ENCODE results near the gene SELENOO. TPM values are rescaled to one million over a fixed set of nuclear protein-coding genes. Genes with fewer than 3 reads are reported as not detected.
A peak's percentile ranks its signal among the peaks of the same experiment; 100 is the strongest.

The SELENOO gene
- total RNA-seq, 1 experiment from 2014 or later, result 32.8 TPM

GRCh38 chr22:50248196-50249081 lies 47.6 kb downstream of the SELENOO start:
- H3K9me2 ChIP-seq (replicated peaks; ENCODE audit: low read length), result no peaks in the 10 kb centered on the region
- no peaks in the 10 kb centered on the region for H3K36me3 ChIP-seq (ENCODE audit: low read depth, low read length)
- peaks cover 29% of the 10 kb centered on the region for H3K79me2 ChIP-seq (ENCODE audit: low read length)
- no peak overlapping the region for H3K27ac ChIP-seq (ENCODE audit: low read length)
- intact Hi-C loops (cut with micrococcal nuclease), result no loop called here
- no peaks in the 10 kb centered on the region for H3K9me3 ChIP-seq (ENCODE audit: low read length)
- POLR2A ChIA-PET (ENCODE audit: unreplicated experiment), result no interaction called here
- H3F3A ChIP-seq (ENCODE audit: low read length, unreplicated experiment), result no peaks in the 10 kb centered on the region
- H3K4me3 ChIP-seq (ENCODE audit: low read length), result no peak overlapping the region
- H2AFZ ChIP-seq (ENCODE audit: low read length), result no peak overlapping the region
- BruUV-seq (replicated peaks), result no TSS peak
- peaks cover 16% of the 10 kb centered on the region; the same call in 1 of the 2 replicates for H3K4me1 ChIP-seq (ENCODE audit: insufficient read depth, low read length)
- no peak for ATAC-seq
- CTCF ChIA-PET, result no interaction called here
- H3K4me2 ChIP-seq (ENCODE audit: low read length), result no peak overlapping the region
- H3K27me3 ChIP-seq (ENCODE audit: low read length), result no peaks in the 10 kb centered on the region
- TF ChIP-seq, protein P1, sequence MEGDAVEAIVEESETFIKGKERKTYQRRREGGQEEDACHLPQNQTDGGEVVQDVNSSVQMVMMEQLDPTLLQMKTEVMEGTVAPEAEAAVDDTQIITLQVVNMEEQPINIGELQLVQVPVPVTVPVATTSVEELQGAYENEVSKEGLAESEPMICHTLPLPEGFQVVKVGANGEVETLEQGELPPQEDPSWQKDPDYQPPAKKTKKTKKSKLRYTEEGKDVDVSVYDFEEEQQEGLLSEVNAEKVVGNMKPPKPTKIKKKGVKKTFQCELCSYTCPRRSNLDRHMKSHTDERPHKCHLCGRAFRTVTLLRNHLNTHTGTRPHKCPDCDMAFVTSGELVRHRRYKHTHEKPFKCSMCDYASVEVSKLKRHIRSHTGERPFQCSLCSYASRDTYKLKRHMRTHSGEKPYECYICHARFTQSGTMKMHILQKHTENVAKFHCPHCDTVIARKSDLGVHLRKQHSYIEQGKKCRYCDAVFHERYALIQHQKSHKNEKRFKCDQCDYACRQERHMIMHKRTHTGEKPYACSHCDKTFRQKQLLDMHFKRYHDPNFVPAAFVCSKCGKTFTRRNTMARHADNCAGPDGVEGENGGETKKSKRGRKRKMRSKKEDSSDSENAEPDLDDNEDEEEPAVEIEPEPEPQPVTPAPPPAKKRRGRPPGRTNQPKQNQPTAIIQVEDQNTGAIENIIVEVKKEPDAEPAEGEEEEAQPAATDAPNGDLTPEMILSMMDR (conservative IDR thresholded peaks at IDR 0.05; ENCODE audit: low read depth, low read length), result no peak
- no peak for TF ChIP-seq EZH2 (IDR thresholded peaks at IDR 0.05; ENCODE audit: low read length, unreplicated experiment)
- TF ChIP-seq EZH2phosphoT487 (IDR thresholded peaks at IDR 0.05; ENCODE audit: borderline replicate concordance, low read length), result no peak
- DNase-seq, result no peak
- H4K20me1 ChIP-seq (ENCODE audit: low read length), result no peaks in the 10 kb centered on the region
- no peak overlapping the region for H3K9ac ChIP-seq (ENCODE audit: low read length)

- DNase-seq, result no peak
- Histone ChIP-seq H2AFZ (ENCODE audit: low read length) (no peak overlapping the region), H3K27ac (ENCODE audit: low read length) (no peak overlapping the region), H3K27me3 (ENCODE audit: low read length) (no peaks in the 10 kb centered on the region), H3K9me2 (replicated peaks; ENCODE audit: low read length) (no peaks in the 10 kb centered on the region), H4K20me1 (ENCODE audit: low read length) (no peaks in the 10 kb centered on the region), H3F3A (ENCODE audit: low read length, unreplicated experiment) (no peaks in the 10 kb centered on the region), H3K4me2 (ENCODE audit: low read length) (peak overlapping the region; percentile 91), H3K4me3 (ENCODE audit: low read length) (peak overlapping the region; percentile 84), H3K79me2 (ENCODE audit: low read length) (peaks cover 17% of the 10 kb centered on the region), H3K36me3 (ENCODE audit: low read depth, low read length) (no peaks in the 10 kb centered on the region), H3K4me1 (ENCODE audit: insufficient read depth, low read length) (peaks cover 16% of the 10 kb centered on the region; the same call in 1 of the 2 replicates), H3K9ac (ENCODE audit: low read length) (no peak overlapping the region), H3K9me3 (ENCODE audit: low read length) (no peaks in the 10 kb centered on the region)
- BruUV-seq (replicated peaks), result no TSS peak
- POLR2A ChIA-PET (ENCODE audit: unreplicated experiment), result no interaction called here
- TF ChIP-seq, protein P1 (conservative IDR thresholded peaks at IDR 0.05; ENCODE audit: low read depth, low read length), result no peak
- TF ChIP-seq EZH2phosphoT487 (IDR thresholded peaks at IDR 0.05; ENCODE audit: borderline replicate concordance, low read length) (no peak), EZH2 (IDR thresholded peaks at IDR 0.05; ENCODE audit: low read length, unreplicated experiment) (no peak)
- ATAC-seq, result no peak
- intact Hi-C loops (cut with micrococcal nuclease), result loop anchor here (5.0 kb wide), 1 partner anchor 93 kb away; the partner anchor contains the start of gene PPP6R2
- CTCF ChIA-PET, result no interaction called here
These were observed 48.8 kb downstream of the SELENOO start for GRCh38 chr22:50249341-50250248.

All from PC-3 (cell line).